GM10266 (cell line): Measurements from ENCODE around the gene BAIAP2.

Source experiments
- DNase-seq: peaks from one replicate; pipeline ENCODE4 v3.0.0; 2012; ENCODE audit errors: extremely low spot score
- TF ChIP-seq, protein P1 (sequence below): IDR thresholded peaks from 2 replicates; pipeline ENCODE4 v1.5.1; 2012; ENCODE audit warnings: mild to moderate bottlenecking, low read depth; ENCODE audit not compliant: control insufficient read depth, insufficient read depth; ENCODE audit errors: missing control alignments

BAIAP2 gene

DNA sequence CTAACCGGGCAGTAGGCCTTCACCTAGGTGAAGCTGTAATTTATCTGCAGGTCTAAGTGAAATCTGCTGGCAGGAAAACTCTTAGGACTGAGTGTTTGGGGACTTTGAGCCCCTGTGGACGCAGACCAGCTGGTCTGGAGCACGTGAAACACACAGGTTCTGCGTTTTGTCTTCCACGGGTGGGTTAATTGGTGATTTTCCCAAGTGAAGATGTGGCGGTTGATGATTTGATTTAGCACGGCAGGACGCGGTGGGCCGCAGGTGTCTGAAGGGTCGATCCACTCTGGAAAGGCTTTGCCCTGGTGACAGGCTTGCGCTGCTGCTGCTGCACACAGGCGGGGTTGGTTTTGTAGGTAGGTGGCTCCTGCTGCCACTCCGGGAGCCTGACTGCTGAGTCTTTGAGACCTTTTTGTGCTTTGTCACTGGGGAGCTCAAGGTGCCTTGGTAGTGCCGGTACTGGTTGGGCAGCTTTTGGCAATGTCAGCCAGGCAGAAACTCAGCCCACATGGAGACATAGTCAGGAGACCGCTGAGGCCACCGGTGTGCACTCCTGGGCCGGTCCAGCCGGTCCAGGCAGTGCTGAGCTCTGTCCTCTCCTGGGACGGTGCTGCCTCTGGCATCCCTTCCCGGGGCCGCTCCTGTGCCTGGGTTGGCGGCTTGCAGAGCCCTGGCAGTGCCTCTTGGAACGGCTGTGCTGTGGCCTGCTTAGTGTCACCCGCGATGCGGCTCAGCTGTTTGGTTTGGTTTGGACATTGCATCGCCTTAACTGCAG, 2.3 kb downstream of the BAIAP2 start:
- TF ChIP-seq, protein P1, sequence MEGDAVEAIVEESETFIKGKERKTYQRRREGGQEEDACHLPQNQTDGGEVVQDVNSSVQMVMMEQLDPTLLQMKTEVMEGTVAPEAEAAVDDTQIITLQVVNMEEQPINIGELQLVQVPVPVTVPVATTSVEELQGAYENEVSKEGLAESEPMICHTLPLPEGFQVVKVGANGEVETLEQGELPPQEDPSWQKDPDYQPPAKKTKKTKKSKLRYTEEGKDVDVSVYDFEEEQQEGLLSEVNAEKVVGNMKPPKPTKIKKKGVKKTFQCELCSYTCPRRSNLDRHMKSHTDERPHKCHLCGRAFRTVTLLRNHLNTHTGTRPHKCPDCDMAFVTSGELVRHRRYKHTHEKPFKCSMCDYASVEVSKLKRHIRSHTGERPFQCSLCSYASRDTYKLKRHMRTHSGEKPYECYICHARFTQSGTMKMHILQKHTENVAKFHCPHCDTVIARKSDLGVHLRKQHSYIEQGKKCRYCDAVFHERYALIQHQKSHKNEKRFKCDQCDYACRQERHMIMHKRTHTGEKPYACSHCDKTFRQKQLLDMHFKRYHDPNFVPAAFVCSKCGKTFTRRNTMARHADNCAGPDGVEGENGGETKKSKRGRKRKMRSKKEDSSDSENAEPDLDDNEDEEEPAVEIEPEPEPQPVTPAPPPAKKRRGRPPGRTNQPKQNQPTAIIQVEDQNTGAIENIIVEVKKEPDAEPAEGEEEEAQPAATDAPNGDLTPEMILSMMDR: no peak
- DNase-seq: no peak

GRCh38 chr17:81037798-81038733, 3.1 kb downstream of the BAIAP2 start:
- no peak for DNase-seq
- TF ChIP-seq, protein P1: no peak

GRCh38 chr17:81039096-81039495, 4.1 kb downstream of the BAIAP2 start:
- TF ChIP-seq, protein P1: no peak
- no peak for DNase-seq

DNA sequence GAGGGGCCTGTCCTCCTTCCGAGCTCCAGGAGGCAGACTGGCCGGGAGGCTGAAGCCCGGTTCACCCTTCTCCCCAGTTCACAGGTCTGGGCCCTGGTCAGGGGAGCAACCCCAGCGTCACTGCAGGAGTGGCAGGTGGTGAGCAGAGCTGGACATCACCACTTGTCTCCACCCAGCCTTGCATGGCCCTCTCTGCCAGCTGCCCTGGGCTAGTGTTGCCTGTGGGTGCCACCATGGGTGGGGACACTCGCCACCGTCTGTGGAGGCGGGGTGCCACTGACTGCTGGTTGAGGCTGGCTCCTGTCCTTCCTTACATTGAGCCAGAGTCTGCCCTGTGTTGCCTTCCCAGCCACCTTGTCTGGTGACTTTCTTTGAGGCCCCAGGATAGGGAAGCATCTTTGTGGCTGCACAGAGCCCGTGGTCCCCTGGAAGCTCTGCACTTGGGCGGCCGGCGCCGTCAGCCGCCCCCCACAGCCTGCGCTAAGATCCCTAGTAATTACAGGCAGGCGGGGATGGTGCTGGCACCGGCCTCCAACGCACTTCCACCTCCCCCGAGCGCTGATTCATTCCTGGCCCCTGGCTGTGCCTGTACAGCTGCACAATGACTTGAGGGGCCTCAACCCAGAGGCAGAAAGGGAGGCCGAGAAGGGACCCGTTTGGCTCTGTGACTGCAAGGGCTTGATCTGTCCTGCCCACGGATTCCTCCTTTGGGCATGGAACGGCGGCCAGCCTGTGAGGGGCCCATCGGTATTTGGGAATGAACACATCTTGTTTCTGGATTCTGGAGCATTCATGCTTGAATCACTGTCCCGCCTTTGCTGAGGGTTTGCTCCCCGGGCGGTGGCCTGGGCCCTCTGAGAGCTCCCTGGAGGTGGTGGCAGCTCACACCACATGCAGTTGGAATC, 5.2 kb downstream of the BAIAP2 start:
- DNase-seq: no peak
- TF ChIP-seq, protein P1: no peak

DNA sequence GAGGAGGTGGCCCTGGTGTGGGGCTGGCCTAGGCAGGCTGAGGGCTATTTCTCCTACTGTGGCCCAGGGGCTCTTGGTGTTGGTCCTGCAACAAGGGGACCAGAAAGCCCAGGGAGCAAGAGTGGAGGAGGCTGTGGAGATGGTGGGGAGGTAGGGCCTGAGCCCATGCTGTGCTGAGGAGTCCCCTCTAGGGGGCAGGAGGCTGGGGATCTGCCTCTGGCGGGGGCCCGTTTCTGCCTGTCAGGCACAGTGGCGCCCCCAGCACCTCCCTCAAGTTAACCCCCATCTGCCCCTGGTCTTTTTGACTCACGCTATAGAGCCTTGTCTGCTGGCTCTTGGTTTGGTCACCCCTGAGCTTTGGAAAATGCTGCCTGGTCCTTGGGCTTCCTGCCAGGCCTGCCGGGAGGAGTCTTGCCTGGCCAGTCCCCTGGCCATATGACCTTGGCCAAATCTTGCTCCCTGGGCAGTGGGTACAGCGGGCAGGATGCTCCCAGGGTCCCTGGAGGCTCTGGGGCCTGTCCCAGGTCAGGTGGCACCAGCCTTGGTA, 5.9 kb downstream of the BAIAP2 start:
- TF ChIP-seq, protein P1: peak; percentile 46
- DNase-seq: peak; percentile 67

- no peak for DNase-seq
- TF ChIP-seq, protein P1: no peak
These were observed 7.7 kb downstream of the BAIAP2 start for GRCh38 chr17:81042606-81043005.
